ENCODE measurements around the gene NANOS1. TPM values are rescaled to one million over a fixed set of nuclear protein-coding genes. Genes with fewer than 3 reads are reported as not detected.

The NANOS1 gene
- total RNA-seq, 1 donor from 2014 or later: not detected

DNA sequence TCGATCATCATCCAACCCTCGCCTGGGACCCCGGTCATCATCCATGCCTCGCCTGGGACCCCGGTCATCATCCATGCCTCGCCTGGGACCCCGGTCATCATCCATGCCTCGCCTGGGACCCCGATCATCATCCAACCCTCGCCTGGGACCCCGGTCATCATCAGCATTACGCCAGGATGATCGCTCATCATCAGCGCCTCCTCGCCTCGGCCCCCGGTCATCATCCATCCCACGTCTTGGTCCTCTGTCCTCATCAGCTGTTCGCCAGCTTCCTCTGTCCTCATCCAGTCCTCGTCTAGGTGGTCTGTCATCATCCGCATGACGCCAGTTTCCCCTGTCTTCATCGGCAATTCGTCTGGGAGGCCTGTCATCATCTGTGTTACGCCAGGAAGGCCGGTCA is 12.7 kb downstream of the NANOS1 start:
- peaks cover 3 to 90% of the 10 kb centered on the region in 2 donors for H3K36me3 ChIP-seq

DNA sequence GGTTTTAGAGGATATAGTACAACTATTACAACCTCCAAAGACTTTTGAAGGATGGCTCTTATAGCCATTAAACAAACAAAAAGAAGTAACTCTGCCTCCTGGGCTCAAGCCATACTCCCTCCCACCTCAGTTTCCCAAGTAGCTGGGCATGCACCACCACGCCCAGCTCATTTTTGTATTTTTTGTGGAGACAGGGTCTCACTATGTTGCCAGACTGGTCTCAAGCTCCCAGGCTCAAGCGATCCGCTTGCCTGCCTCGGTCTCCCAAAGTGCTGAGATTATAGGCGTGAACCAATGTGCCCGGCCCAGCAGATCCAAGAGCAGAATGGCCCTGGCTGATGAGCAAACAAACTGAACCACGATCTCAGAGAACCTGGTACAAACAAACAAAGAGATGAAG is 16.0 kb downstream of the NANOS1 start:
- H3K27ac ChIP-seq: no peak overlapping the region
- no peak overlapping the region for H3K4me3 ChIP-seq
- no peak for TF ChIP-seq POLR2A (IDR thresholded peaks at IDR 0.05)
- TF ChIP-seq, protein P1, sequence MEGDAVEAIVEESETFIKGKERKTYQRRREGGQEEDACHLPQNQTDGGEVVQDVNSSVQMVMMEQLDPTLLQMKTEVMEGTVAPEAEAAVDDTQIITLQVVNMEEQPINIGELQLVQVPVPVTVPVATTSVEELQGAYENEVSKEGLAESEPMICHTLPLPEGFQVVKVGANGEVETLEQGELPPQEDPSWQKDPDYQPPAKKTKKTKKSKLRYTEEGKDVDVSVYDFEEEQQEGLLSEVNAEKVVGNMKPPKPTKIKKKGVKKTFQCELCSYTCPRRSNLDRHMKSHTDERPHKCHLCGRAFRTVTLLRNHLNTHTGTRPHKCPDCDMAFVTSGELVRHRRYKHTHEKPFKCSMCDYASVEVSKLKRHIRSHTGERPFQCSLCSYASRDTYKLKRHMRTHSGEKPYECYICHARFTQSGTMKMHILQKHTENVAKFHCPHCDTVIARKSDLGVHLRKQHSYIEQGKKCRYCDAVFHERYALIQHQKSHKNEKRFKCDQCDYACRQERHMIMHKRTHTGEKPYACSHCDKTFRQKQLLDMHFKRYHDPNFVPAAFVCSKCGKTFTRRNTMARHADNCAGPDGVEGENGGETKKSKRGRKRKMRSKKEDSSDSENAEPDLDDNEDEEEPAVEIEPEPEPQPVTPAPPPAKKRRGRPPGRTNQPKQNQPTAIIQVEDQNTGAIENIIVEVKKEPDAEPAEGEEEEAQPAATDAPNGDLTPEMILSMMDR (IDR thresholded peaks at IDR 0.05): no peak
- TF ChIP-seq POLR2AphosphoS5 (IDR thresholded peaks at IDR 0.05; ENCODE audit: insufficient read depth in 1 of 2, low read depth in 1 of 2): no peak
- H3K36me3 ChIP-seq: peaks cover 4 to 91% of the 10 kb centered on the region in 2 donors
- H3K4me1 ChIP-seq: no peaks in the 10 kb centered on the region
- intact Hi-C loops (cut with DNase I): no loop called here
- H3K27me3 ChIP-seq: no peaks in the 10 kb centered on the region
- H3K9me3 ChIP-seq: no peaks in the 10 kb centered on the region
- DNase-seq (ENCODE audit: extremely low spot score in 2 of 2): no peak

More for the DNA sequence above, 12.7 kb downstream of the NANOS1 start:
- intact Hi-C loops (cut with DNase I): no loop called here
- Histone ChIP-seq H3K27me3 (no peaks in the 10 kb centered on the region), H3K4me3 (no peak overlapping the region), H3K27ac (no peak overlapping the region), H3K4me1 (no peaks in the 10 kb centered on the region), H3K9me3 (no peaks in the 10 kb centered on the region)
- TF ChIP-seq, protein P1 (IDR thresholded peaks at IDR 0.05): no peak
- DNase-seq (ENCODE audit: extremely low spot score in 2 of 2): no peak

DNA sequence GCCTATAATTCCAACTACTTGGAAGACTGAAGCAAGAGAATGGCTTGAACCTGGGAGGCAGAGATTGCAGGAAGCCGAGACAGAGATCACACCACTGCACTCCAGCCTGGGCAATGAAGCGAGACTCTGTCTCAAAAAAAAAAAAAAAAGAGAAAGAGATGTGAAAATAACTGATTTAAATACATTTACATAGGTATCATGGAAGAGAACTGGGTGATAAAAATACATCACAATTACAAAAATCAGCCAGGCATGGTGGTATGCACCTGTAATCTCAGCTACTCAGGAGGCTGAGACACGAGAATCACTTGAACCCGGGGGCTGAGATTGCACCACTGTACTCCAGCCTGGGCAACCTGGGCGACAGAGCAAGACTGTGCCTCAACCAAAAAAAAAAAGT is 19.8 kb downstream of the NANOS1 start:
- TF ChIP-seq POLR2A (IDR thresholded peaks at IDR 0.05) (no peak), POLR2AphosphoS5 (IDR thresholded peaks at IDR 0.05; ENCODE audit: insufficient read depth in 1 of 2, low read depth in 1 of 2) (no peak)
- TF ChIP-seq, protein P1 (IDR thresholded peaks at IDR 0.05): no peak
- Histone ChIP-seq H3K4me1 (no peaks in the 10 kb centered on the region), H3K36me3 (peaks cover 10 to 85% of the 10 kb centered on the region in 2 donors), H3K9me3 (no peaks in the 10 kb centered on the region), H3K27me3 (no peaks in the 10 kb centered on the region), H3K27ac (no peak overlapping the region), H3K4me3 (no peak overlapping the region)
- intact Hi-C loops (cut with DNase I): loop anchor here (2.0 kb wide), 1 partner anchor 17 kb away; no protein-coding TSS in a partner anchor
- DNase-seq (ENCODE audit: extremely low spot score in 2 of 2): no peak

DNA sequence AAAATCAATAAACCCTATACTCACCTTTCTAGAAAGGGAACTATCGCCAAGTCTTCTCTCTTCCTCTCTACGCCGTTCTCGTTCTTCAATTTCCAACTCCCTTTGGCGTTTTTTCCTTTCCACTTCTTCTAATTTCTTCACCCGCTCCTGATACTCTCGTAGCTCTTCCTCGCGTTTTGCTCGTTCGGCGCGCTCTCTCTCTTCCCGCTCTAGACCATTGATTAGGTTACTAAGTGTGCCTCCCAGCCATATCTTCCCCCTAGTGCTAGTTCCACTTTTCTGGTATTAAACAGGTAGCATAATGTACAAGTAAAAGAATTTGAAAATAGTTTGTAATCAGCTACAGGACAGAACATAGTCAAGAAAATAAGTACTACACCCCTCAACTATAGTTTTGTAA is 20.3 kb downstream of the NANOS1 start:
- Histone ChIP-seq H3K27me3 (no peaks in the 10 kb centered on the region), H3K9me3 (no peaks in the 10 kb centered on the region), H3K4me1 (no peaks in the 10 kb centered on the region), H3K27ac (no peak overlapping the region), H3K36me3 (peaks cover 10 to 85% of the 10 kb centered on the region in 2 donors), H3K4me3 (no peak overlapping the region)
- no peak for DNase-seq (ENCODE audit: extremely low spot score in 2 of 2)
- TF ChIP-seq POLR2A (IDR thresholded peaks at IDR 0.05): no peak
- no peak for TF ChIP-seq POLR2AphosphoS5 (IDR thresholded peaks at IDR 0.05; ENCODE audit: insufficient read depth in 1 of 2, low read depth in 1 of 2)
- TF ChIP-seq, protein P1 (IDR thresholded peaks at IDR 0.05): no peak
- intact Hi-C loops (cut with DNase I): loop anchor here (2.0 kb wide), 1 partner anchor 17 kb away; no protein-coding TSS in a partner anchor

DNA sequence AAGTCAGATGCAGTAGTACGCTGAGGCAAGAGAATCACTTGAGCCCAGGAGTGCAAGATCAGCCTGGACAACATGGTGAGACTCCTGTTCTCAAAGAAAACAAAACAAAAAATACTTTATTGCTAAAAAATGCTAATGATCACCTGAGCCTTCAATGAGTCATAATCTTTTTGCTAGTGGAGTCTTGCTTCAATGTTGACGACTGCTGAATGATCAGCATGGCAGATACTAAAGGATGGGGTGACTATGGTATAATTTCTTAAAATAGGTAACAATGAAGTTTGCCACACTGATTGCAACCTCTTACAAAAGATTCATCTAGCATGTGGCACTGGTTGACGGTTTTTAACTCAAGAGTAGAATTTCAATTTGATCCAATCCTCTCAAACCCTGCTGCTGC is 22.3 kb downstream of the NANOS1 start:
- no peak for TF ChIP-seq POLR2A (IDR thresholded peaks at IDR 0.05)
- TF ChIP-seq, protein P1 (IDR thresholded peaks at IDR 0.05): no peak
- no peak for TF ChIP-seq POLR2AphosphoS5 (IDR thresholded peaks at IDR 0.05; ENCODE audit: insufficient read depth in 1 of 2, low read depth in 1 of 2)
- H3K4me3 ChIP-seq: no peak overlapping the region
- intact Hi-C loops (cut with DNase I): no loop called here
- DNase-seq (ENCODE audit: extremely low spot score in 2 of 2): no peak
- H3K27ac ChIP-seq: no peak overlapping the region
- no peaks in the 10 kb centered on the region for H3K27me3 ChIP-seq
- H3K36me3 ChIP-seq: peaks cover 10 to 91% of the 10 kb centered on the region in 2 donors
- H3K9me3 ChIP-seq: no peaks in the 10 kb centered on the region
- no peaks in the 10 kb centered on the region for H3K4me1 ChIP-seq
